ENCODE results near the gene SRPK2.

- TF ChIP-seq POLR2AphosphoS5 (IDR thresholded peaks at IDR 0.05), result no peak
- no peak for TF ChIP-seq CTCF (IDR thresholded peaks at IDR 0.05)
Observed at GRCh38 chr7:105286441-105286840, 102.3 kb downstream of the SRPK2 start.
